Body of pancreas (tissue), 4 donors: ENCODE measurements around the gene TRMT10B.

ENCODE experiments used
- POLR2A ChIP-seq, 3 donors: fragments of 450-650 bp; IDR thresholded peaks; one replicate each; pipeline ENCODE4 v1.6.1; 2016; ENCODE audit warnings: antibody characterized with exemption in 3 of 3, mild to moderate bottlenecking in 2 of 3
- TF ChIP-seq, protein P1 (sequence below), 7 experiments: fragments of 450-650 bp in 4 of 7; fragments of 200-600 bp in 3 of 7; sonication (generic) in 3 of 7; IDR thresholded peaks; one replicate each; pipeline ENCODE4 v1.5.1; 2016 to 2019; ENCODE audit warnings: antibody characterized with exemption in 7 of 7

GRCh38 chr9:37775216-37775919 is 21.8 kb downstream of the TRMT10B start:
- TF ChIP-seq, protein P1, sequence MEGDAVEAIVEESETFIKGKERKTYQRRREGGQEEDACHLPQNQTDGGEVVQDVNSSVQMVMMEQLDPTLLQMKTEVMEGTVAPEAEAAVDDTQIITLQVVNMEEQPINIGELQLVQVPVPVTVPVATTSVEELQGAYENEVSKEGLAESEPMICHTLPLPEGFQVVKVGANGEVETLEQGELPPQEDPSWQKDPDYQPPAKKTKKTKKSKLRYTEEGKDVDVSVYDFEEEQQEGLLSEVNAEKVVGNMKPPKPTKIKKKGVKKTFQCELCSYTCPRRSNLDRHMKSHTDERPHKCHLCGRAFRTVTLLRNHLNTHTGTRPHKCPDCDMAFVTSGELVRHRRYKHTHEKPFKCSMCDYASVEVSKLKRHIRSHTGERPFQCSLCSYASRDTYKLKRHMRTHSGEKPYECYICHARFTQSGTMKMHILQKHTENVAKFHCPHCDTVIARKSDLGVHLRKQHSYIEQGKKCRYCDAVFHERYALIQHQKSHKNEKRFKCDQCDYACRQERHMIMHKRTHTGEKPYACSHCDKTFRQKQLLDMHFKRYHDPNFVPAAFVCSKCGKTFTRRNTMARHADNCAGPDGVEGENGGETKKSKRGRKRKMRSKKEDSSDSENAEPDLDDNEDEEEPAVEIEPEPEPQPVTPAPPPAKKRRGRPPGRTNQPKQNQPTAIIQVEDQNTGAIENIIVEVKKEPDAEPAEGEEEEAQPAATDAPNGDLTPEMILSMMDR (IDR thresholded peaks at IDR 0.05): no peak
- no peak for TF ChIP-seq POLR2A (IDR thresholded peaks at IDR 0.05)
